ENCODE measurements around the gene DIP2C.

- TF ChIP-seq, protein P1, sequence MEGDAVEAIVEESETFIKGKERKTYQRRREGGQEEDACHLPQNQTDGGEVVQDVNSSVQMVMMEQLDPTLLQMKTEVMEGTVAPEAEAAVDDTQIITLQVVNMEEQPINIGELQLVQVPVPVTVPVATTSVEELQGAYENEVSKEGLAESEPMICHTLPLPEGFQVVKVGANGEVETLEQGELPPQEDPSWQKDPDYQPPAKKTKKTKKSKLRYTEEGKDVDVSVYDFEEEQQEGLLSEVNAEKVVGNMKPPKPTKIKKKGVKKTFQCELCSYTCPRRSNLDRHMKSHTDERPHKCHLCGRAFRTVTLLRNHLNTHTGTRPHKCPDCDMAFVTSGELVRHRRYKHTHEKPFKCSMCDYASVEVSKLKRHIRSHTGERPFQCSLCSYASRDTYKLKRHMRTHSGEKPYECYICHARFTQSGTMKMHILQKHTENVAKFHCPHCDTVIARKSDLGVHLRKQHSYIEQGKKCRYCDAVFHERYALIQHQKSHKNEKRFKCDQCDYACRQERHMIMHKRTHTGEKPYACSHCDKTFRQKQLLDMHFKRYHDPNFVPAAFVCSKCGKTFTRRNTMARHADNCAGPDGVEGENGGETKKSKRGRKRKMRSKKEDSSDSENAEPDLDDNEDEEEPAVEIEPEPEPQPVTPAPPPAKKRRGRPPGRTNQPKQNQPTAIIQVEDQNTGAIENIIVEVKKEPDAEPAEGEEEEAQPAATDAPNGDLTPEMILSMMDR (IDR thresholded peaks at IDR 0.05), result no peak
- no peak for TF ChIP-seq POLR2A (IDR thresholded peaks at IDR 0.05)
These were observed 9.9 kb downstream of the DIP2C start for GRCh38 chr10:679556-679955.
